ENCODE measurements around the gene SLC17A1.

- TF ChIP-seq CTCF (IDR thresholded peaks at IDR 0.05) = no peak
- no peak for TF ChIP-seq POLR2A (IDR thresholded peaks at IDR 0.05)
Measured at GRCh38 chr6:25852756-25853155, 20.9 kb upstream of the SLC17A1 start.

All from adrenal gland (tissue), 5 donors.